B cell (primary cell): Measurements from ENCODE around the gene OR10A3.

ENCODE experiments used
- CTCF ChIP-seq: fragments of 200-600 bp; IDR thresholded peaks from one replicate; pipeline ENCODE4 v1.8.0; 2022; ENCODE audit warnings: antibody characterized with exemption, mild to moderate bottlenecking
- EZH2 ChIP-seq: IDR thresholded peaks from 2 replicates; pipeline ENCODE4 v1.6.1; 2012; ENCODE audit warnings: borderline replicate concordance, low read depth, mild to moderate bottlenecking, moderate library complexity, low read length; ENCODE audit not compliant: insufficient read depth, poor library complexity, severe bottlenecking

- TF ChIP-seq EZH2 (no peak), CTCF (no peak)
Observed at GRCh38 chr11:7907121-7907520, 34.4 kb downstream of the OR10A3 start.
